Natural killer cell (primary cell): Measurements from ENCODE around the gene ZEB1. TPM values are rescaled to one million over a fixed set of nuclear protein-coding genes. Genes with fewer than 3 reads are reported as not detected.

ENCODE experiments used
- ATAC-seq, 3 donors: fragments of 150-1000 bp in 2 of 3; fragments of 200-7000 bp in 1 of 3; cut with Tn5 transposase; 1 replicate in 1 of 3; 2 replicates in 2 of 3; pipeline ENCODE4 v1.10.0; 2021; ENCODE audit warnings: mild to moderate bottlenecking in 2 of 3, moderate library complexity in 2 of 3
- DNase-seq, 2 donors: peaks; one replicate each; pipeline versions ENCODE4 v3.0.0 to v3.0.0-alpha.2; 2013 to 2021; ENCODE audit warnings: mixed read lengths in 1 of 2
- H3K27ac ChIP-seq: one replicate; pipeline ENCODE4 v1.5.1; 2013; ENCODE audit warnings: mild to moderate bottlenecking, low read length
- H3K27me3 ChIP-seq: one replicate; pipeline ENCODE4 v1.6.1; 2013; ENCODE audit warnings: low read length; ENCODE audit not compliant: control insufficient read depth, insufficient read depth
- H3K36me3 ChIP-seq: one replicate; pipeline ENCODE4 v1.6.1; 2013; ENCODE audit warnings: low read length; ENCODE audit not compliant: control insufficient read depth, insufficient read depth
- H3K4me1 ChIP-seq: one replicate; pipeline ENCODE4 v1.6.1; 2013; ENCODE audit warnings: low read length; ENCODE audit not compliant: control insufficient read depth, insufficient read depth
- H3K4me3 ChIP-seq: one replicate; pipeline ENCODE4 v1.5.1; 2013; ENCODE audit warnings: low read length
- H3K9me3 ChIP-seq: one replicate; pipeline ENCODE4 v1.6.1; 2013; ENCODE audit warnings: low read length; ENCODE audit not compliant: control insufficient read depth, insufficient read depth
- H3K27ac Mint-ChIP-seq, 2 donors: one replicate each; pipeline ENCODE4 v1.8.0; 2022; ENCODE audit warnings: mild to moderate bottlenecking in 2 of 2, mixed read lengths in 2 of 2, moderate library complexity in 1 of 2
- H3K27me3 Mint-ChIP-seq, 2 donors: one replicate each; pipeline ENCODE4 v1.8.0; 2022; ENCODE audit warnings: low read depth in 2 of 2, mixed read lengths in 2 of 2
- H3K36me3 Mint-ChIP-seq: one replicate; pipeline ENCODE4 v1.8.0; 2022; ENCODE audit warnings: mixed read lengths
- H3K4me1 Mint-ChIP-seq, 2 donors: one replicate each; pipeline ENCODE4 v1.8.0; 2022; ENCODE audit warnings: mixed read lengths in 2 of 2
- H3K4me3 Mint-ChIP-seq: one replicate; pipeline ENCODE4 v1.8.0; 2022; ENCODE audit warnings: mild to moderate bottlenecking, moderate library complexity, mixed read lengths
- H3K9me3 Mint-ChIP-seq, 2 donors: one replicate each; pipeline ENCODE4 v1.8.0; 2022; ENCODE audit warnings: mixed read lengths in 2 of 2
- CTCF ChIP-seq: fragments of 200-600 bp; IDR thresholded peaks from one replicate; pipeline ENCODE4 v1.8.0; 2022; ENCODE audit warnings: antibody characterized with exemption
- WGBS: methylation state at CpG from one replicate; pipeline ENCODE4 v1.1.7; 2013; ENCODE audit warnings: missing lambda C conversion rate; ENCODE audit not compliant: insufficient coverage; 5-methylcytosine and 5-hydroxymethylcytosine counted together
- intact Hi-C: fragments of 100-400 bp; cut with micrococcal nuclease; formaldehyde crosslinking; loops from one replicate; pipeline ENCODE4 v1.14.2; 2022
- total RNA-seq, 4 donors: library from RNA; stranded (reverse); fragments of 120-200 nt in 1 of 4; gene quantifications; one replicate each; pipeline versions ENCODE4 v1.2.3 to v1.2.4, GENCODE V29; 2013 to 2022

Gene ZEB1
- total RNA-seq, 3 donors from 2014 or later (not counting 1 experiment from before 2014, with no cell fraction given), result 29.3 to 30.6 (median 29.7) TPM

GRCh38 chr10:31413325-31413724, 94.3 kb downstream of the ZEB1 start:
- ATAC-seq, result no peak
- H3K27me3 Mint-ChIP-seq, result no peaks in the 10 kb centered on the region

DNA sequence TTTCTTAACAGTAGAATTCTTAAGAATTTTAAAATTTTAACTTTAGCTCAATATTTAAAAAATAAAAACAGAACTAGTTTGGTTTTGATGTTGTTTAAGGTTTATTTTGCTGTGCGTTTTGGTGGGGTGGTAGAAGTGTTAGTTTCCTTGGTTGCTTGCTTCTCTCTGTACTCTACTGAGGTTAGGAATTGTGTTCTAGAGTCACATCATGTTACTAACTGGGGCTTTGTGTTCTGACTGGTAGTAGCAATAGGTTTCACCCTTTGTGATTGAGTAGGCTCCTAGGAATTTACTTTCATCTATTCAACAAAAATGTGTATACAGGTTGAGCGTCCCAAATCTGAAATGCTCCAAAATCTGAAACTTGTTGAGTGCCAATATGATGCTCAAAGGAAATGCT, 99.5 kb downstream of the ZEB1 start:
- no peak overlapping the region for H3K27ac Mint-ChIP-seq
- no peaks in the 10 kb centered on the region for H3K27me3 Mint-ChIP-seq
- WGBS, result 84% methylated on average over 2 of the region's 2 CpGs
- H3K9me3 Mint-ChIP-seq, result peaks cover 0 to 3% of the 10 kb centered on the region in 2 donors
- Histone ChIP-seq H3K36me3 (no peaks in the 10 kb centered on the region), H3K9me3 (no peaks in the 10 kb centered on the region), H3K27me3 (no peaks in the 10 kb centered on the region), H3K4me3 (no peak overlapping the region), H3K27ac (no peak overlapping the region), H3K4me1 (no peaks in the 10 kb centered on the region)
- no peaks in the 10 kb centered on the region for H3K36me3 Mint-ChIP-seq
- DNase-seq, result no peak
- H3K4me1 Mint-ChIP-seq, result peaks cover 25 to 31% of the 10 kb centered on the region in 2 donors
- TF ChIP-seq CTCF, result no peak
- intact Hi-C loops, result no loop called here
- H3K4me3 Mint-ChIP-seq, result no peak overlapping the region
- no peak for ATAC-seq

More at GRCh38 chr10:31413325-31413724, 94.3 kb downstream of the ZEB1 start:
- H3K4me3 Mint-ChIP-seq, result no peak overlapping the region
- DNase-seq, result no peak
- H3K9me3 Mint-ChIP-seq, result peaks cover 0 to 3% of the 10 kb centered on the region in 2 donors
- Histone ChIP-seq H3K4me1 (no peaks in the 10 kb centered on the region), H3K9me3 (no peaks in the 10 kb centered on the region), H3K27ac (no peak overlapping the region), H3K4me3 (no peak overlapping the region), H3K27me3 (no peaks in the 10 kb centered on the region), H3K36me3 (no peaks in the 10 kb centered on the region)
- intact Hi-C loops, result no loop called here
- no peak for TF ChIP-seq CTCF
- no peaks in the 10 kb centered on the region for H3K36me3 Mint-ChIP-seq
- peaks cover 20 to 25% of the 10 kb centered on the region in 2 donors for H3K4me1 Mint-ChIP-seq
- H3K27ac Mint-ChIP-seq, result no peak overlapping the region
- WGBS, result 44% methylated on average over 1 of the region's 1 CpG

DNA sequence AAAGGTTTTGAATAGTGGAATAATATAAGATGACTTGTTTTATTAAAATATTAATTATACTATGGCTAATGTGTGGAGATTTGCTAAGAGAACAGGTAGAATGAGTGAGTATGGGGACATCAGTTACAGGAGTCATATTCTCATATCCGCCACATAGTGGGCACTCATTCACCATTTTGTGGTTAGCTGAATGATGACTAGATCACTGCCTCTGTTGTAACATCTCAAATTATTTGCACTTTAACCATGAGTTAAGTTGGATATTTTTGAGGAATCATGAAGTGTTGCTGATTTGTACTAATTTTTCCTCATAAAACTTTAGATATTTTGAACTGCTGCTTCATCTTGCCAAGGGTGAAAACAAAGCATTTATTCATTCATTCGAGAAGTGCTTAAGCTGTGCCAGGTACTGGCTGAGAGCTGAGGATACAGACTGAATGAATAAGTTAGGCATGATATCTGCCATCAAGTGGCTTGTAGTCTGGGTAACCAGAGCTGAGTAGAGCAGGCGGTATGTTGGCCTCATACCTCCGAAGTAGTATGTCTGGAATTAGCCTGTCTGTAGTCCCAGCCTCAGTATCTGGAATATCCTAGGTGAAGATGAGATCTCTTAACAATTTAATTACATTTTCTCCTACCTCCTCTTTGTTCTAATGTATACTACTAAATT, 100.5 kb downstream of the ZEB1 start:
- no peaks in the 10 kb centered on the region for H3K36me3 Mint-ChIP-seq
- 91% methylated on average over 4 of the region's 4 CpGs for WGBS
- Histone ChIP-seq H3K4me1 (no peaks in the 10 kb centered on the region), H3K9me3 (no peaks in the 10 kb centered on the region), H3K4me3 (no peak overlapping the region), H3K36me3 (no peaks in the 10 kb centered on the region), H3K27ac (no peak overlapping the region), H3K27me3 (no peaks in the 10 kb centered on the region)
- no peak for DNase-seq
- ATAC-seq, result no peak
- intact Hi-C loops, result no loop called here
- H3K9me3 Mint-ChIP-seq, result peaks cover 0 to 3% of the 10 kb centered on the region in 2 donors
- peaks cover 26 to 31% of the 10 kb centered on the region in 2 donors for H3K4me1 Mint-ChIP-seq
- H3K27me3 Mint-ChIP-seq, result no peaks in the 10 kb centered on the region
- no peak overlapping the region for H3K4me3 Mint-ChIP-seq
- TF ChIP-seq CTCF, result no peak
- no peak overlapping the region for H3K27ac Mint-ChIP-seq

DNA sequence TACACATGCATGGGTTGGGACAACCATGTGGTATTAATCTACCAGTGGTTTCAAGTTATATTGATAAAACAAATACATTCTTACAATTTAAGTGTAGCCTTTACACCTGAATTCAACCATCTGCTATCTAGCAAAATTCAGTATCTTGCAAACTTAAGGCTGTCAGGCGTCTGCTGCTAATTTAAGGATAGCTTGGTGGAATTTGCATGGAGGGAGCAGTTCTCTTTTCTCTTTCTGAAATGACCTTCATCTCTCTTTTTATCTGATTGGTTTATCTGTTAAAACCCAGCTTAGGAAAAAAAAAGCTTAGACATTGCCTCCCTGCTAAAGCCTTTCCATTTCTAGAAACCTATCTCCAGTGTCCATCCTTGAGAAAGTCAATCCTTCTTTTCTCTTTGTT, 102.3 kb downstream of the ZEB1 start:
- Mint-ChIP-seq H3K4me3 (no peak overlapping the region), H3K27me3 (no peaks in the 10 kb centered on the region), H3K4me1 (peaks cover 34 to 38% of the 10 kb centered on the region in 2 donors), H3K27ac (no peak overlapping the region), H3K36me3 (no peaks in the 10 kb centered on the region), H3K9me3 (peaks cover 0 to 3% of the 10 kb centered on the region in 2 donors)
- Histone ChIP-seq H3K27me3 (no peaks in the 10 kb centered on the region), H3K9me3 (no peaks in the 10 kb centered on the region), H3K36me3 (no peaks in the 10 kb centered on the region), H3K4me3 (no peak overlapping the region), H3K27ac (no peak overlapping the region), H3K4me1 (no peaks in the 10 kb centered on the region)
- intact Hi-C loops, result no loop called here
- no peak for TF ChIP-seq CTCF
- ATAC-seq, result no peak
- DNase-seq, result no peak
- no CpG with 5 or more reads among the region's 1 CpG for whole genome bisulfite sequencing
